OCI-LY7 (cell line): ENCODE results near the gene CYP46A1. TPM values are rescaled to one million over a fixed set of nuclear protein-coding genes. Genes with fewer than 3 reads are reported as not detected.

Source experiments
- BruUV-seq: library from RNA; stranded (reverse); fragments of 400-500 nt; replicated peaks from 2 replicates; lab custom pipeline; 2021; lab: Mats Ljungman, UMichigan
- CTCF ChIA-PET: fragments of 300-600 bp; sonication (Branson Sonifier 250); formaldehyde crosslinking; loops from one replicate; lab custom pipeline; 2022; ENCODE audit warnings: antibody characterized with exemption; ENCODE audit not compliant: unreplicated experiment; lab: Charles Lee
- POLR2A ChIA-PET: fragments of 300-600 bp; sonication (Branson Sonifier 250); formaldehyde crosslinking; loops from one replicate; lab custom pipeline; 2022; ENCODE audit warnings: antibody characterized with exemption; lab: Charles Lee
- DNase-seq: peaks from one replicate; pipeline ENCODE4 v3.0.0-alpha.2; 2015; ENCODE audit warnings: low spot score
- H2AFZ ChIP-seq: fragments of 200-600 bp; sonication (generic), shearing (Covaris generic); 2 replicates; pipeline ENCODE4 v1.6.1; 2014; ENCODE audit warnings: mild to moderate bottlenecking, antibody characterized with exemption, low read length, moderate library complexity
- H3K27ac ChIP-seq: fragments of 200-600 bp; sonication (generic); 2 replicates; pipeline ENCODE4 v1.5.1; 2014; ENCODE audit warnings: mixed run types, low read depth, mild to moderate bottlenecking, moderate library complexity, low read length, inconsistent platforms; ENCODE audit not compliant: poor library complexity, severe bottlenecking
- H3K36me3 ChIP-seq: fragments of 200-600 bp; sonication (generic); 2 replicates; pipeline ENCODE4 v1.6.1; 2014; ENCODE audit warnings: mild to moderate bottlenecking, antibody characterized with exemption, low read length, moderate library complexity, mixed read lengths; ENCODE audit not compliant: insufficient read depth
- H3K4me1 ChIP-seq: fragments of 200-600 bp; sonication (generic); 2 replicates; pipeline ENCODE4 v1.5.1; 2014; ENCODE audit warnings: mild to moderate bottlenecking, low read length; ENCODE audit not compliant: insufficient read depth, poor library complexity, severe bottlenecking
- H3K4me2 ChIP-seq: fragments of 200-600 bp; sonication (generic); 2 replicates; pipeline ENCODE4 v1.6.1; 2014; ENCODE audit warnings: mild to moderate bottlenecking, low read length
- H3K4me3 ChIP-seq: fragments of 200-600 bp; sonication (generic); 2 replicates; pipeline ENCODE4 v1.5.1; 2014; ENCODE audit warnings: mild to moderate bottlenecking, low read depth, low read length; ENCODE audit not compliant: poor library complexity, severe bottlenecking
- H3K79me2 ChIP-seq: fragments of 200-600 bp; sonication (generic); 2 replicates; pipeline ENCODE4 v1.6.1; 2016; ENCODE audit warnings: low read depth, mild to moderate bottlenecking, low read length, moderate library complexity, mixed read lengths; ENCODE audit not compliant: insufficient read depth
- H3K9me2 ChIP-seq: fragments of 200-600 bp; sonication (generic); 2 replicates; pipeline ENCODE4 v1.6.1; 2016; ENCODE audit warnings: mild to moderate bottlenecking, low read length, mixed read lengths; ENCODE audit not compliant: insufficient read depth
- H3K9me3 ChIP-seq: fragments of 200-600 bp; sonication (generic); 2 replicates; pipeline ENCODE4 v1.6.1; 2014; ENCODE audit warnings: mild to moderate bottlenecking, mixed run types, low read length, mixed read lengths
- H4K20me1 ChIP-seq: fragments of 200-600 bp; sonication (generic); 2 replicates; pipeline ENCODE4 v1.6.1; 2014; ENCODE audit warnings: mild to moderate bottlenecking, antibody characterized with exemption, low read length, moderate library complexity, mixed read lengths; ENCODE audit not compliant: insufficient read depth
- CTCF ChIP-seq: fragments of 200-600 bp; sonication (generic); conservative IDR thresholded peaks from 2 replicates; pipeline ENCODE4 v1.5.1; 2014; ENCODE audit warnings: mild to moderate bottlenecking, antibody characterized with exemption, low read length, moderate library complexity, mixed read lengths
- EZH2phosphoT487 ChIP-seq: fragments of 200-600 bp; sonication (generic); IDR thresholded peaks from 2 replicates; pipeline ENCODE4 v1.6.1; 2018; ENCODE audit warnings: low read depth, borderline replicate concordance, mild to moderate bottlenecking, mixed run types, antibody characterized with exemption, low read length, moderate library complexity, mixed read lengths
- intact Hi-C: fragments of 100-400 bp; cut with micrococcal nuclease; formaldehyde crosslinking; loops from one replicate; pipeline ENCODE4 v1.10.0; 2022; ENCODE audit not compliant: unreplicated experiment
- total RNA-seq, 2 experiments: library from RNA; depleted of rRNA in 1 of 2; stranded (reverse); fragments of >200 nt in 1 of 2; shearing (Covaris generic) in 1 of 2; gene quantifications; 2 replicates each; pipeline ENCODE4 v1.2.3, GENCODE V29; 2014 to 2022

The CYP46A1 gene
- total RNA-seq, 2 experiments from 2014 or later, result 4.1 to 10.8 TPM

GRCh38 chr14:99643343-99643742 is 40.8 kb upstream of the CYP46A1 start:
- no peak overlapping the region for H3K27ac ChIP-seq
- no peaks in the 10 kb centered on the region for H3K36me3 ChIP-seq
- ChIA-PET POLR2A (interaction anchor here (1.5 kb wide), 1 partner anchor 13 kb away, joined by 4 read pairs; no protein-coding TSS in a partner anchor), CTCF (no interaction called here)
- no peaks in the 10 kb centered on the region for H3K9me2 ChIP-seq
- H3K4me2 ChIP-seq, result no peak overlapping the region
- no peak for TF ChIP-seq EZH2phosphoT487
- no peak for TF ChIP-seq CTCF
- intact Hi-C loops, result no loop called here
- H3K79me2 ChIP-seq, result no peaks in the 10 kb centered on the region
- DNase-seq, result no peak
- no peaks in the 10 kb centered on the region for H3K9me3 ChIP-seq
- no TSS peak for BruUV-seq
- H3K4me3 ChIP-seq, result no peak overlapping the region
- no peaks in the 10 kb centered on the region for H4K20me1 ChIP-seq
- no peak overlapping the region for H2AFZ ChIP-seq
- no peaks in the 10 kb centered on the region for H3K4me1 ChIP-seq

GRCh38 chr14:99644035-99644587 is 40.0 kb upstream of the CYP46A1 start:
- Histone ChIP-seq H3K27ac (no peak overlapping the region), H3K79me2 (no peaks in the 10 kb centered on the region), H3K4me2 (no peak overlapping the region), H3K36me3 (no peaks in the 10 kb centered on the region), H2AFZ (no peak overlapping the region), H4K20me1 (no peaks in the 10 kb centered on the region), H3K4me1 (no peaks in the 10 kb centered on the region), H3K9me2 (no peaks in the 10 kb centered on the region), H3K9me3 (no peaks in the 10 kb centered on the region), H3K4me3 (no peak overlapping the region)
- no peak for TF ChIP-seq CTCF
- ChIA-PET CTCF (no interaction called here), POLR2A (no interaction called here)
- BruUV-seq, result no TSS peak
- no peak for DNase-seq
- intact Hi-C loops, result no loop called here

GRCh38 chr14:99644723-99645544 is 39.2 kb upstream of the CYP46A1 start, which contains the start of gene HHIPL1:
Gene HHIPL1, plus strand, starts transcription at chr14:99645129. Its CDS starts 79 bp downstream, at chr14:99645208.
- CTCF ChIA-PET, result no interaction called here
- no TSS peak for BruUV-seq

More at GRCh38 chr14:99644723-99645544, 39.2 kb upstream of the CYP46A1 start, which contains the start of gene HHIPL1:
- TF ChIP-seq CTCF, result no peak
- TF ChIP-seq EZH2phosphoT487, result no peak
- no peak for DNase-seq
- Histone ChIP-seq H3K27ac (no peak within 1 kb of the TSS), H4K20me1 (no peaks in the 10 kb centered on the region), H3K4me1 (no peaks in the 10 kb centered on the region), H3K79me2 (no peaks in the 10 kb centered on the region), H3K4me3 (no peak within 1 kb of the TSS), H3K4me2 (no peak within 1 kb of the TSS), H2AFZ (no peak within 1 kb of the TSS), H3K9me2 (no peaks in the 10 kb centered on the region), H3K9me3 (no peaks in the 10 kb centered on the region), H3K36me3 (no peaks in the 10 kb centered on the region)
- POLR2A ChIA-PET, result no interaction called here
- intact Hi-C loops, result no loop called here
